Spleen (tissue), 7 donors: ENCODE data around the gene HUNK.

ENCODE experiments used
- CTCF ChIP-seq, 11 experiments: fragments of 200-600 bp in 7 of 11; fragments of 450-650 bp in 4 of 11; sonication (generic) in 4 of 11; IDR thresholded peaks in 8 of 11; conservative IDR thresholded peaks in 3 of 11; 1 replicate in 7 of 11; 2 replicates in 4 of 11; pipeline versions ENCODE4 v1.4.0 to v1.8.0; 2016 to 2021; ENCODE audit warnings: antibody characterized with exemption in 11 of 11, inconsistent platforms in 4 of 11, mild to moderate bottlenecking in 1 of 11
- POLR2A ChIP-seq, 3 donors: fragments of 450-650 bp; IDR thresholded peaks; one replicate each; pipeline ENCODE4 v1.5.1; 2017; ENCODE audit warnings: antibody characterized with exemption in 3 of 3, mild to moderate bottlenecking in 1 of 3
- donor health status: DM: no; HTN: no; CAD: no; lungs with moderate emphysema.
- donor health status: DM: no; HTN: no; CAD: no.
- donor health status: DM: no; HTN: no; CAD: no.

- TF ChIP-seq POLR2A (IDR thresholded peaks at IDR 0.05) (no peak), CTCF (IDR thresholded peaks at IDR 0.05 in 8 of 11, conservative IDR thresholded peaks at IDR 0.05 in 3 of 11) (no peak)
Observed at GRCh38 chr21:32001390-32001789, 128.6 kb downstream of the HUNK start.
